ENCODE measurements around the gene HINT2.

HINT2 gene

DNA sequence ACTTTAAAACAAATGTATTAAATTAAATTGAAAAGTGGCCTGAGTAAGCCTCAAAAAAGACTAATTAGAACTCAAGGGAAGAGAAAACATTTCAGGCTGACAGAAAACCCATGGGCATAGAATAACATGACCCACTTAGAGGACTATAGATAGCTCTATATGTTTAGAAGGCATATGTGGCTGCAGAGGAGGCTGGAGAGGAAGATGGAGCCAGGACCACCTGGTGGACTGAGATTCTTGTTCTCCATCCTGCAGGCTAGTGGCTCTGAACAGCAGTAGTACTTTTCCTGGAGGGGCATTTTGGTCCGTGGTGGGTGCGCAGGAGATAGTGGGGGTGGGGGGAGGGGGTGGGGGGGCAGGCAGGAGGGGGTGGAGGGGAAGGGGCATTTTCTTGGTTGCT, 33.8 kb downstream of the HINT2 start:
- no peaks in the 10 kb centered on the region for H3K36me3 ChIP-seq (replicated peaks)
- H3K27me3 ChIP-seq (replicated peaks), result peaks cover 4% of the 10 kb centered on the region
- TF ChIP-seq, protein P1, sequence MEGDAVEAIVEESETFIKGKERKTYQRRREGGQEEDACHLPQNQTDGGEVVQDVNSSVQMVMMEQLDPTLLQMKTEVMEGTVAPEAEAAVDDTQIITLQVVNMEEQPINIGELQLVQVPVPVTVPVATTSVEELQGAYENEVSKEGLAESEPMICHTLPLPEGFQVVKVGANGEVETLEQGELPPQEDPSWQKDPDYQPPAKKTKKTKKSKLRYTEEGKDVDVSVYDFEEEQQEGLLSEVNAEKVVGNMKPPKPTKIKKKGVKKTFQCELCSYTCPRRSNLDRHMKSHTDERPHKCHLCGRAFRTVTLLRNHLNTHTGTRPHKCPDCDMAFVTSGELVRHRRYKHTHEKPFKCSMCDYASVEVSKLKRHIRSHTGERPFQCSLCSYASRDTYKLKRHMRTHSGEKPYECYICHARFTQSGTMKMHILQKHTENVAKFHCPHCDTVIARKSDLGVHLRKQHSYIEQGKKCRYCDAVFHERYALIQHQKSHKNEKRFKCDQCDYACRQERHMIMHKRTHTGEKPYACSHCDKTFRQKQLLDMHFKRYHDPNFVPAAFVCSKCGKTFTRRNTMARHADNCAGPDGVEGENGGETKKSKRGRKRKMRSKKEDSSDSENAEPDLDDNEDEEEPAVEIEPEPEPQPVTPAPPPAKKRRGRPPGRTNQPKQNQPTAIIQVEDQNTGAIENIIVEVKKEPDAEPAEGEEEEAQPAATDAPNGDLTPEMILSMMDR (IDR thresholded peaks at IDR 0.05; ENCODE audit: low read depth, low read length, missing control alignments), result no peak
- no peak overlapping the region for H3K27ac ChIP-seq
- no peak overlapping the region for H3K4me3 ChIP-seq (ENCODE audit: low read depth, low read length)
- in situ Hi-C loops (cut with HindIII; ENCODE audit: low pct_ligation_motif_present, low sequenced_read_pairs), result no loop called here
- no peak for DNase-seq

DNA sequence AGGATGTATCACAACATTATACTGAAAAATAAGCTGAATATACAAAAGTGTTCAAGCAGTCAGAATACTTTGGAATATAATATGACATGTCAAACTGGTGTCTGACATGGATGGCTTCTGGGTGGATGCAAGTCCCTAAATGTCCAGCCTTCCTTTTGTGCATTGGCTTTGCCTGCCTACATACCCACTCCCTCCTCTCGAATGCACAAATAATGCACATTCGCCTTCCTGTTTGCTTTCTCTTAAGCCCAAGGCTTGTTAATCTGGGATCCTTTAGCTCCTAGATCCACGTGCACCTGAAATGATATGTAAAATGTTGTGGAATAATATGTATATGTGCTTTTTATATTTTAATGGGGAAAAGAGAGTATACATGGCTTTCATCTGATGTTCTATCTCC, 36.3 kb downstream of the HINT2 start:
- DNase-seq, result no peak
- H3K27me3 ChIP-seq (replicated peaks), result peaks cover 4% of the 10 kb centered on the region
- no peaks in the 10 kb centered on the region for H3K36me3 ChIP-seq (replicated peaks)
- H3K27ac ChIP-seq, result no peak overlapping the region
- in situ Hi-C loops (cut with HindIII; ENCODE audit: low pct_ligation_motif_present, low sequenced_read_pairs), result no loop called here
- H3K4me3 ChIP-seq (ENCODE audit: low read depth, low read length), result no peak overlapping the region
- TF ChIP-seq, protein P1 (IDR thresholded peaks at IDR 0.05; ENCODE audit: low read depth, low read length, missing control alignments), result no peak

DNA sequence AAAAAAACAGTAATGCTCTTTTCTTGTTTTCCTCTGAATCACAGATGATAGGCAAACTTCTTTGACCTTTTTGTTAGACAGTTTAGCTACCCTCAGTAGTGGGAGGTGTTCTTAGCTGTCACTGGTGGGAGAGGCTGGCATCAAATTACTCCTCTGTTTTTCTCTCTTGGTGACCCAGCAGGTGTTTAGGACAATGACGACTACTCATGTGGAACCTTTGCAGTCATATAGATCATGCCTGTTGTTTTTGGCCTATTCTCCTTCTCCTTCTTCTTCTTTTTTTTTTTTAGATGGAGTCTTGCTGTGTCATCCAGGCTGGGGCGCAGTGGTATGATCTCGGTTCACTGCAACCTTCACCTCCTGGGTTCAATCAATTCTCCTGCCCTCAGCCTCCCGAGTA, 38.8 kb downstream of the HINT2 start:
- no peaks in the 10 kb centered on the region for H3K36me3 ChIP-seq (replicated peaks)
- no peak for DNase-seq
- H3K4me3 ChIP-seq (ENCODE audit: low read depth, low read length), result no peak overlapping the region
- H3K27ac ChIP-seq, result no peak overlapping the region
- TF ChIP-seq, protein P1 (IDR thresholded peaks at IDR 0.05; ENCODE audit: low read depth, low read length, missing control alignments), result no peak
- peaks cover 4% of the 10 kb centered on the region for H3K27me3 ChIP-seq (replicated peaks)
- in situ Hi-C loops (cut with HindIII; ENCODE audit: low pct_ligation_motif_present, low sequenced_read_pairs), result no loop called here

DNA sequence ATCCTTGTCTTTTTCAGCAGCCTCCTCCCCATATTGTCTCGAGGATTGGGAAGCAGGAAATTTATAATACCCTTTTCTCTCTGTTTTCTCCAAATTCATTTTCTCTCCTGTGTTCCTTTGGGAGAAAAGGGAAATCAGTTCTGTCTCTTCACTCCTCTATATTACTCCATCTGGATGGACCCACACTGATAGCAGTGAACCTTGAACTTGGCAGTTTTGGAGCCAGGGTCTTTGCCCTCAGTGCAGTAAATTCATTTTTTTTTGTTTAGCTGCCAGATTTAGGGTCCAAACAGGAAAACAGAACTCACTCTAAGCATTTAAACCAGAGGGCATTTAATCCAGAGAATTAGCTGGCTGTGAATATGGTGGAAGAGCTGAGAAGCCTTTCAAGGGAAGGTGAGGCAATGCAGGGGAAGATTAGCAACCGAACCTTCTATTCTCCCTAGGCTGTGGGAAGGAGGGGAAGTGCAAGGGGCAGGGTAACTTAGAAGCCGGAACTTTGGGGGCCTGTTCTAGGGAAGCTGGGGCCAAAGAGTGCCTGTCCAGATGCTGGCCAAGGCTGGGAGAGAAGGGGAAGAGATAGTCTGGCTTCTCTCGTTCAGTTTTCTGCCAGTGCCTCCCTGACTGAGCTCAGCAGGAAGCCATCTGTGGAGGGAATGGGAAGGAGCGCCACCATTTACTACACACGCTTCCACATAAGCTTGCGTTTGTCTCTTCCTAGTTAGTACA, 39.8 kb downstream of the HINT2 start:
- TF ChIP-seq, protein P1 (IDR thresholded peaks at IDR 0.05; ENCODE audit: low read depth, low read length, missing control alignments), result no peak
- in situ Hi-C loops (cut with HindIII; ENCODE audit: low pct_ligation_motif_present, low sequenced_read_pairs), result no loop called here
- no peak overlapping the region for H3K27ac ChIP-seq
- H3K36me3 ChIP-seq (replicated peaks), result no peaks in the 10 kb centered on the region
- no peak overlapping the region for H3K4me3 ChIP-seq (ENCODE audit: low read depth, low read length)
- peaks cover 4% of the 10 kb centered on the region for H3K27me3 ChIP-seq (replicated peaks)
- DNase-seq, result no peak

DNA sequence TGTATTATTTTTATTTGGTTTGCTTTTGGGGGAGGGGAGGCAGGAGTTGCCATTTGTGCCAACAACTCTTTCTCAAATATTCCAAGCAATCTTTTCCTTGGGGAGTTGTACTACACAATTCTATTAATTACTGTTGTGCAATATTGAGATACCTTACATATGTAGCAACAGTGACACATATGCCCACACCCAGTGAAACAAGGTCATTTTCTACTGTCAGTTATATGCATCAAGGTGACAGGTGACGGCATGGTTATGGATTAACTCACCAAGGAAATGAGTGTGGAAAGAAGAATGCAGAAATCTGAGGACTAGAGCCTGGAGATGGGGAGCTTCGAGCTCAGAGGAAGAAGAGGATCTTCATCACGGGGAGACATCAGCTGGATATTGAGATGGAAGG, 42.9 kb downstream of the HINT2 start:
- in situ Hi-C loops (cut with HindIII; ENCODE audit: low pct_ligation_motif_present, low sequenced_read_pairs), result no loop called here
- H3K27ac ChIP-seq, result no peak overlapping the region
- no peaks in the 10 kb centered on the region for H3K36me3 ChIP-seq (replicated peaks)
- H3K4me3 ChIP-seq (ENCODE audit: low read depth, low read length), result no peak overlapping the region
- no peaks in the 10 kb centered on the region for H3K27me3 ChIP-seq (replicated peaks)
- no peak for DNase-seq
- TF ChIP-seq, protein P1 (IDR thresholded peaks at IDR 0.05; ENCODE audit: low read depth, low read length, missing control alignments), result no peak

DNA sequence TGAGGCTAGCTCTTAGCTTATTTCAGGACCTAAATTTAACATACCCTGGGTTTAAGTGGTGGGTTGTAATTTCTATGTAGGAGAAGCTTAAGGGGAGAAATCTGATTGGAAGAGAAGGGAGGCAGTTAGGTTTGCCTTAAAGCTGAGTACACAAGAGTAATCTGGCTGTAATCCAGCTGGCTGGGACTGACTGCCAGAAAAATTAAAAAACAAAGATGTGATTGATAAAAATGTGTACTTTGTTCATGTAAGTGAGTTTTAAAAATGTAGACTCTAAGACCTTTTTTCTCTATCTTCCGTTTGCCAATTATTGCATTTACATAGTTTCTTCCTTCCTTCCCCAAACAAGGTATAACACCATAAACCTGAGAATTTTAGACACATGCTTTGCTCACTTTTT, 43.3 kb downstream of the HINT2 start:
- DNase-seq, result no peak
- TF ChIP-seq, protein P1 (IDR thresholded peaks at IDR 0.05; ENCODE audit: low read depth, low read length, missing control alignments), result no peak
- H3K36me3 ChIP-seq (replicated peaks), result no peaks in the 10 kb centered on the region
- H3K4me3 ChIP-seq (ENCODE audit: low read depth, low read length), result no peak overlapping the region
- H3K27me3 ChIP-seq (replicated peaks), result no peaks in the 10 kb centered on the region
- no peak overlapping the region for H3K27ac ChIP-seq
- in situ Hi-C loops (cut with HindIII; ENCODE audit: low pct_ligation_motif_present, low sequenced_read_pairs), result no loop called here
